Stimulated activated CD4-positive, alpha-beta T cell treated with anti-CD3 and anti-CD28 coated beads, Interleukin-1b, Interleukin-23, amount 100 ng/mL, for 1 hour (primary cell): ENCODE results near the gene POC1A.

Experiments used
- DNase-seq, 2 donors: peaks; one replicate each; pipeline ENCODE4 v3.0.0-alpha.2; 2020; ENCODE audit warnings: low read depth in 2 of 2

The POC1A gene

DNA sequence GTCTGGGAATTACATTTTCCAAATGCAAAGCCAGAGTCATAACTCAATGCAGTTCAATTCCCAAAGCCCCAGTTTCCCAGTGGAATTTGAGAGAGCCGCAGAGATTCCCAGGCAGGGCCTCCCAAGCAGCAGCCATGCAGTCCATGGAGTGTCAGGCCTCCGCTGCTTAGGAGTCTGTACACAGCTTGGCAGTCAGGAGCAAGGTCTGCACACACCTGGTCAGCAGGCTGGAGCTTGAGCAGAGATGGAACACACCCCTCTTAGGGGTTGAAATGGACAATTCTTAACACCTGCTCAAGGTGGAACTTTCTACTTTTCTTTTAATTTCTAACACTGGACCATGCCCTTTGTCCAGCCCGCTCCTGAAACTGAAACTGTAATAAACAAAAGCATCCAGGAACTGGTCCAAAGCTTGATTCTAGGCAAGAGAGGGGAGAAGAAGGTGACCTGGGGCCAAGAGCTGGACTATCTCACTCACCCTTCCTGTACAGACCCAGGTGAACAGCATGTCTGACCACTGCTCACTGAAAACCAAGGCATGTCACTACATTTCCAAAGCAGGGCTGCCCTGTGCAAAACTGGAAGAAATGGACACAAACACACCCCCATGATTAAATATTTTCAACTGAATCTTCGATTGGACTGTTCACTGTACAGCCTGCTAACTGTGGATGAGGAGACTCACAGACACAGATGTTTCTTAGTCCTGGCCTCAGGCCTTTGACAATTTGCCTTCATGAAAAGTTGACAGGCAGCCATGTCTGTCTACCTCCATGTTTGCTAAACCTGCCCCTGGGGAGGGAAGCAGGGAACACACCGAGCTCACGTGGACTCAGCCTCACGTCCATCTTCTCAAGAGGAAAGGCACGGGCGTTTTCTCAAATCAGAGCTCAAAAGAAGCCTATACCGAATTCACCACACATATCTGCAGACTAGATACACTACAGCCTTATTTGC is 49.3 kb downstream of the POC1A start:
- no peak for DNase-seq

DNA sequence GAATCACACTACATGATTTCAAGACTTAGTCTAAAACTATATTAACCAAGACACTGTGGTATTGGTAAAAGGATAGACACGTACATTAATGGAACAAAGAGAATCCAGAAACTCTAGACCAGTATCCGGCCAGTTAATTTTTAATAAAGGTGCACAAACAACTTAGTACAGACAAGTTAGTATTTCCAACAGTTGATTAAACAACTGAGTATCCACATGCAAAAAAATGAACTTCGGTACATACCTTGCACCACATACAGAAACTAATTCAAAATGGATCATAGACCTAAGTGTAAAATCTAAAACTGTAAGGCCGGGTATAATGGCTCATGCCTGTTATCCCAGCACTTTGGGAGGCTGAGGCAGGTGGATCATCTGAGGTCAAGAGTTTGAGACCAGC is 51.3 kb downstream of the POC1A start:
- no peak for DNase-seq

DNA sequence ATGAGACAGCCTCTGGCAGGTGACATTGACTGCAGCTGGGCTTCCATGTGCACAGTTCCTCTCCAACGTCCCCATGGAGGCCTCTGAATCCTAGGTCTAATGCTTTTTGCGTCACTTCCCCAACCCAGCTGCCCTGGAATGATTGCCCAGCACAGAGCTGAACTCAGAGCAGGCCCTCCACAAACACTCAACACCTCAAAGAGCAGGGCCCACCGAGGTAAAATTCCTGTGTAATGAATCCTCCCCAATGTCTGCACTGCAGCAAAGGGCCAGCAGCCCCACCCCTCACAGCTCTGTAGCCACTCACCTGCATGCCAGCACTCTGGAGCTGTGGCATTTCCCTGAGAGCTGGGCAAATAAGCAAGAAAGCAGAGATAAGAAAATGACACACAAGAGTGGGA is 55.2 kb downstream of the POC1A start:
- DNase-seq, result no peak

- DNase-seq, result no peak
These were observed 56.2 kb downstream of the POC1A start for GRCh38 chr3:52097851-52098507.

- DNase-seq, result no peak
These were observed 58.0 kb downstream of the POC1A start for GRCh38 chr3:52095990-52096775.

GRCh38 chr3:52094571-52095485 is 59.4 kb downstream of the POC1A start:
- no peak for DNase-seq

DNA sequence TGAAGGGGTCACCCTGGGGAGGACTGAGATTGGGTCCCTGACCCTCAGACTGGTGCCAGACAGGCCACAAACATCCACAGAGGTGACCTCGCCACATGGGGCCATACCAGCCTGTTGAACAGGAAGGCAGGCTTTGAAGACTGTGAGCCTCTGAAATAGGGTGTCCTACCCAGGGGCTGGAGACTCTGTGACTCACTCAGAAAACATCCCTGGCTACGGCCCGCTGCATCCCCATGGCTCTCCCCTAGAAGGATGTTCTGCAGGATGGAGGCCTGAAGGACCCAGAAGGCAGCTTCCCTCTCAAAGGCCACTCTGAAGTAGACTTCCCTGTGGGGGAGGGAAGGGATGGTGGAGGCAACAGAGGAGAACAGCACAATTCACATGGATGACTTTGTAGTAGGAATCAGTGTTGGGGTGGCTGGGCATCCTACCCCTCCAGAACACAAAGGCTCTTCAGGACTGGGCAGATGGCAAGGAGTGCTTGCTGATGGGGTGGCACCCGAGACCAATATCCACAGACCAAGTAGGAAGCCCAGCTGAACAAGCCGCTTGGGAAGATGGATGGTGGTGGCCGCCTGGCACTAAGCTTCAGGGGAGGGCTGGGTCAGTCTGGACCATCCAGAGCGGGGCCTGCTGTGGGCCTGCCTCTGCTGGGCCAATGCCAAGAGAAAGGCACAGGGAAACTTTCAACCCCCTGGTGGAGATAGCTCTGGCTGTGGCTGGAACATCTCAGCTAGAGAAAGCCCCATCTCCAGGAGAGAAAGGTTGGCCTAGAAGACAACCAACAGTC is 60.3 kb downstream of the POC1A start:
- DNase-seq, result no peak

- no peak for DNase-seq
These were observed 61.3 kb downstream of the POC1A start for GRCh38 chr3:52092891-52093290.

DNA sequence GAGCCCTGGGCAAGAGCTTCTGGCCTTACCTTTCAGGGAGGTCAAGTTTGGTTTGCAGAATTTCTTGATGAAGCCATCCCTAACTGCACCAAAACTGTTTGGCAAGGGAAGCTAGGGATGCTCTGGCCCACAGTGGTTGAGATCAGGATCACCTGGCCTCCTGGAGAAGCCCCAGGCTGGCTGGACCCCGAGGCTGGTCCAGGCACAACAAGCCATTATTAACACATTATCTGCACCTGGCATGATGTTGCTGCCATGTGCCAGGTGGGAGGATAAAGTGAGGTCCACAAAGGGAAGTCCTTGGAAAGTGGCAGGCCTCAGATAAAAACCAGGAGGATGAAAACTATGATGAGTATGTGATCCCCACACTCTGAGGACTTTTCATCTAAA is 62.0 kb downstream of the POC1A start:
- DNase-seq, result no peak

GRCh38 chr3:52091586-52092270 is 62.5 kb downstream of the POC1A start:
- no peak for DNase-seq

DNA sequence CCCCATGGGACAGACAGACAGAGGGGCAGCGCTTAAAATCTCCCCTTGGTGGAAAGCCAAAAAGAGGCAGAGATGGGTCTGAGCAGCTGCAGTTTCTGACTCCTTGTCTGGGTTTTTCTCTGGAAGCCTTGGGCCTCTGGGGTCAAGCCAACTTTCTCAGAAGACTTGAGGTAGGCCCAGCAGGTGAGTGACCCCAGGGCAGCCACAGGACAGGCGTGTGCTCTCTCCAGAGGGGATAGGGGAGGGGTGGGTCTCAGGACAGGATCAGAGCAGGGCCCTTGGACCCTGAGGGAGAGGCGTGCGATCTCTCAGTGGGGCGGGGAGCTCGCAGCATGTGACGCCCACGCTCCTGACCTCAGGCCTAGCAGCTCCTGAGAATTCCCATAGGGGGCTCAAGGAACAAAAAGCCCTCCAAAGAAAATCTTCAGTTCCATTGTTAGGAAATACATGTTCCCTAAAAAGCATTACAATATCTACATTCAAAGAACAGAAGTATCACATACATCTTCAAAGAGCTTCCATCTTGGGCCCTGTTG is 63.2 kb downstream of the POC1A start:
- DNase-seq, result no peak

GRCh38 chr3:52090131-52090932 is 63.9 kb downstream of the POC1A start:
- no peak for DNase-seq

DNA sequence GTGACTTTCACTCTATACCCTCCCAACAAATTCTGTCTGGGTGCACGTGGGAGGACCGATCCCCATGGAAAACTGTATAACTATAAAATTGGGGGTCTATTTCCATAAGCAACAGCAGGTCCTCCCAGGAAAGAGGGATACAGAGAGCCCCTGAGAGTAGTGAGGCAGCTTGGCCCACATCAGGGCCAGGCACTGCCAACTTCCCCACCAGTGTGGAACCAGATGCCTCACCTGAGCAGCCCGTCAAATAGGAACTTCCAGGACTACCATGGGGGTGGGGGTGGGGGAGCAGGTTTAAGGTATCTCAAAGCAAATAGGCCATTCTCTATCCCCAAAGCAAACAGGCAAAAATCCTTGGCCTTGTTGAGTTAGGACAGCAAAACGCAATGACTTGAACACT is 64.5 kb downstream of the POC1A start:
- no peak for DNase-seq

DNA sequence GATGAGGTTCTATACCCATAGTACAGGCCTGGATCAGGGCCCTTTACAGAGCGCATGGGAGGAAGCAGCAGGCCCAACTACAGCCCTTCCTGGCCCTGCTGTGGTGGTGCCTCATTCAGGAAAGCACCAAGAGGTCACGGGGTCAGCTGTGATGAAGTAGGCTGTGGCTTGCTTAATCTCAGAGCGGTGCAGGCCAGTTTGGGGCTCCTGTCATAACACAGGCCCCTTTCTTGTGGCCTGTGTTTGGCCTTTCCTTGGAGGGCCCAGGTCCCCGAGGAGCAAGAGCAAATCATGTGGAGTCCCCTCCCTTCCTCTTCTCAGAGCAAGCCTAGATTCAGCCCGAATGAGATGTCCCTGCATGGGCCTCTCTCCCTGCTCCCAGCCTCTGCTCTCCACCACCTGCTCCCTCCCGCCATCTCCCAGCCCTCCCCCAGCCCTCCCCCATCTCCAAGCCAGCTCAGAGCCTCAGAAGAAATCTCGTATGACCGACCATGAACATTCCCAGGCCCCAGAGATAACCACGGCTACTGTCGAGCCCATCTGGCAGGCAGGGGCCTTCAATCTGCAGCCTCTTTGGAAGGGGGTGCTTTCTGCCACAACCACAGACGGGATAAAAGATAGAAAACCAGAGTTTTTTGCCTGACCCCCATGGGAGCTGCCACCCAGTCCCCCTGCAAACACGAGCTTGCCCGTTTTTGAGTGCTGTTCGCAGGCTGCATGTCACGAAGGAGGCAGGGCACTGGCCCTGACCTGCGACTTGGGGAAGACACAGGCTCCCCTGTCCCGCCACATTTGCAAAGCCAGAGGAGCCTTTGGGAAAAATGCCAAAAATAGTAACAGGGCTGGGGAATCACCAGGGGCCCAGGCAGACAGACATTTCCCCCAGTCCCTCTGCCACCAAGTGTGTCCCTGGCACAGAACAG is 65.5 kb downstream of the POC1A start:
- no peak for DNase-seq

DNA sequence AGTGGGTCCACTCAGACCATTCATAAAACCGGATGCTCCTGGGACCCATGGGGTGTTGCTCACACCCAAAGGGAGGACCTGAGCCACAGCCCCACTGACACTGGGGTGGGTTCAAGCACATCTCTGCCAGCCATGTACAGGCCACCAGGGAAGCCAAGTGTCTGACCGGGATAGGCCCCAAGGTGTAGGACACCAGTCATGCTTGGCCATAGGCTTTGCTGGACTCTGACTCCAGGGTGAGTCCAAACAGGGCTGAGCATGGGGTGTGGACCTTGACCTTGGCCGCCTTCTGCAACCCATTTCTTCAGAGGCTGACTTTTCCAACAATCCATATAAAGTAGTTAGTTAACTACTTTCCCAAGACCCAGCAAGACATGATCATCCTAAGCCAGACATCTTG is 66.5 kb downstream of the POC1A start:
- DNase-seq, result no peak

GRCh38 chr3:52086976-52087663 is 67.1 kb downstream of the POC1A start:
- no peak for DNase-seq

GRCh38 chr3:52086461-52086860 is 67.8 kb downstream of the POC1A start:
- no peak for DNase-seq
